ENCODE measurements around the gene TMBIM1. TPM values are rescaled to one million over a fixed set of nuclear protein-coding genes. Genes with fewer than 3 reads are reported as not detected.

TMBIM1 gene, protein sequence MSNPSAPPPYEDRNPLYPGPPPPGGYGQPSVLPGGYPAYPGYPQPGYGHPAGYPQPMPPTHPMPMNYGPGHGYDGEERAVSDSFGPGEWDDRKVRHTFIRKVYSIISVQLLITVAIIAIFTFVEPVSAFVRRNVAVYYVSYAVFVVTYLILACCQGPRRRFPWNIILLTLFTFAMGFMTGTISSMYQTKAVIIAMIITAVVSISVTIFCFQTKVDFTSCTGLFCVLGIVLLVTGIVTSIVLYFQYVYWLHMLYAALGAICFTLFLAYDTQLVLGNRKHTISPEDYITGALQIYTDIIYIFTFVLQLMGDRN
- total RNA-seq, result 125 and 138 TPM in 2 replicates

DNA sequence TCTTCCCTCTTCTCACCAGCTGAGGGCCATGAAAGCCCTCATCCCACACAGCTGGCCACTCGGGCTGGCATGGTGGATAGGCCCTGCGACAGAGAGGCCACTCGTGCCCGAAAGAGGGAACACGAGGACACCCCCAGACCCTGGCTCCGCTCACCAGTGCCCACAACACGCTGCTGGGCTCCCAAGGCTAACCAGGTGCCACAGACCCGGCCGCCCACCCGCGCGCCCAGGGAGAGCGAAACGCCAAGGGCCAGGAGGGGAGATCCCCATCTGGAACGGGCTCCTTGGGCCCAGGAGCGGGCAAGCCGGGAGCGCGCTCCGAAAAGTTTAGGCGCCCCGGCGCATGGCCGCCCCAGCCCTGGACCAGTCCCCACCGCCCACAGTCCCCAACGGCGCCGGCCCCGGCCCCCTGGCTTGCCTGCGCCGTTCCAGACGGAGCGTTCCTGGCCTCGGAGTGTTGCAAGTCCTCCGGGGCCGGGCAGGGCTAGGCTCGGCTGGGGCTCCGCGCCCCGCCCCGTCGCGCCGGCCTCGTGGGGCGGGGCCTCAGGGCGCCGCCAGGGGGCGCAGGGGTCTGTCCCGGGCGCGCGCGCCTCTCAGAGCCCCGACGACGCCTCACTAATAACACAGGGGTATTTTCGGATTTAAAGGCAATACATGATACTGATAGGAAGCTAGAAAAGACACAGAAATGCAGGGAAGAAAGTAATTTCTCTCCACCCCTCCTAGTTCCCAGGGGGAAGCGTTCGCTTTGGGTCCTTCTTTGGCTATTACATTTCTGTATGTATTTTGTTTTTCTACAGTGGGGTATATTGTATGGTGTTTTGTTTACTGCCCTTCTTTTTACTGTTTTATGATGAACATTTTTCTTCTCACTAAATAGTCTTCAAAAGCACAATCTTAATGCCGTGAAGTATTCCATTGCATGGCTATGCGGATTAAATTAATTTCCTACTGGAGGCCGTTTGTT is at the start of gene TMBIM1:
Gene TMBIM1, minus strand, starts transcription at position 456 of the 967 bp plus-strand sequence. CDS start 10,362 bp downstream, outside the sequence.

DNA sequence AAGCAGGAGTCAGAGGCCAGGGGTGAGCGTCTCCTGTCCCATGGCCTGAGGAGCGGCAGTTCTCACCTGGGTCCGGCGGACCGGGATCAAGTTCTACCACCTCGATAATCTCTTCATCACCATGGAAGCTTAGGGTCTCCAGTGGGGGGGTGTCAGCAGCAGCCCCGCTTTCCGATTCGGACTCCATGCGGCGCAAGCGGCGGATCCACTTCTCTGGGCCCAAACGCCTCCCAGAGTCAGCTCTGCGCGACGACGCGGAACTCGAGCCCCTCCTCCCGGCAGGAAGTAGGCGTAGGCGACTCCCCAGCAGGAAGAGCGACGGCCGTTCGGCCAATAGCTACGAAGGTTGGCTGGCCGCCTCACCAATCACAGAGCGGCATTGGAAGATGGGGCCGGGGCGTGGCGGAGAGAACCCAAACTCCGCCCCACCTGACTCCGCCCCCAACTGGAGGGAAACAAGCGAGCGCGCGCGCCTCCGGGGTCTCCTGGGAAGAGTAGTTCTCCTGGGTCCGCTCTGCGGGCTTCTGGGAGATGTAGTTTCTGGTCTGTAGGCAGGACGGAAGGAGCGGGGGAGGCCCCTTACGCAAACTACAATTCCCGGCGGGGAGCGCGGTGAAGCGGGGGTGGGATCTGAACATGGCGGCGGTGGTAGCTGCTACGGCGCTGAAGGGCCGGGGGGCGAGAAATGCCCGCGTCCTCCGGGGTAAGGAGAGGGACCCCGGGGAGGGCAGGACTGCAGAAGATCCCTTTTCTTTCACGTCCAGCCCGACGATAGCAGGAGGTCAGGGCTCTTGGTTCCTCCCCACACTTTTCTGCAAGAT is 22.2 kb downstream of the TMBIM1 start, which contains the start of the genes AAMP and PNKD:
Gene AAMP, minus strand, starts transcription at position 238 of the 821 bp plus-strand sequence. Its CDS starts 51 bp downstream, at position 187.
Gene PNKD, plus strand, starts transcription at position 620 of the 821 bp plus-strand sequence. Its CDS starts 17 bp downstream, at position 637.

DNA sequence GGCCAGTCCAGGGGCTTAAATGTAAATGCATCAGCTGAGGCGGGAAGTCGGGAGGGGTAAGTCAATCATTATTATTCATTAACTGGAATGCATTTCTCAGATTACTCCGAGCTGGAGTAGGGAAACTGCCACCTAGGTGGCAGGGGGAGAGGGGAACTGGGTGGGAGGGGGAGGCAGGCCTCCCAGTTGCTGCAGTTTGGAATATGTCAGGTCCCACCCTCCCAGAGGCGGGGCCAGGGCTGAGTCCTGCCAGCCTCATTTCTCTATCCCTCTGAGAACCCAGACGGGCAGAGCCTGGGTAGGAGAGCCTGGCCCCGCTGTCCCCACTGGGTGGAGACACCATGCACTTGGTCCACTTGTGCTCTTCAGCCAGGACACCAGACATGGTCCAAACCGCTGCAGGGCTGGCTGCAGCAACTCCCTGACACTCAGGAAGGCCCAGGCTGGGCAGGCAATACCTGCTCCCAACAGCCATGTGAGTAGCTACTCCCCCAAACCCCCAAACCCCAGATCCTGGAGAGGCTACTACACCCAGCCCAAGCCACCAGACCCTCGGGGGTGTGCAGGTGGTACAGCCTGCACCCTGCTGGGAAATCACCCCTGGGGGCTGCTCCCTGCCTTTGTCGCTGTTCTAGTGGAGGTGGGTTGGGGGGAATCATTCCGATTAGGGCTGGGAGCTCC is 31.4 kb downstream of the TMBIM1 start, which contains the start of gene GPBAR1:
Gene GPBAR1, plus strand, starts transcription at position 274 of the 681 bp plus-strand sequence. CDS start 1,710 bp downstream, outside the sequence.

Small RNAs within 50 kb of the gene (small RNA-seq; reads per million reads assigned to genes)
- not detected for gene MIR6810

Other genes with a start within 250 kb of the TMBIM1 start
- not detected in 2 replicates for gene RUFY4, start 223.2 kb downstream of the TMBIM1 start, total RNA-seq
- gene CXCR2, start 166.5 kb downstream of the TMBIM1 start, total RNA-seq, result not detected in 2 replicates
- gene CXCR1, start 125.5 kb downstream of the TMBIM1 start, total RNA-seq, result not detected in 2 replicates
- gene ARPC2, start 75.3 kb downstream of the TMBIM1 start, total RNA-seq, result 299 and 362 TPM in 2 replicates
- gene GPBAR1, start 31.5 kb downstream of the TMBIM1 start, total RNA-seq, result 0.20 TPM in 1 of 2 replicates, not detected in the other
- gene AAMP, start 22.4 kb downstream of the TMBIM1 start, total RNA-seq, result 108 and 115 TPM in 2 replicates
- gene PNKD, start 22.0 kb downstream of the TMBIM1 start, total RNA-seq, result 17.8 and 28.3 TPM in 2 replicates
- not detected in 2 replicates for gene CATIP, start 64.4 kb upstream of the TMBIM1 start, total RNA-seq
- gene SLC11A1, start 89.8 kb upstream of the TMBIM1 start, total RNA-seq, result under 0.01 and 0.20 TPM in 2 replicates
- 46.7 and 54.5 TPM in 2 replicates for gene CTDSP1, start 107.4 kb upstream of the TMBIM1 start, total RNA-seq
- gene VIL1, start 126.6 kb upstream of the TMBIM1 start, total RNA-seq, result under 0.01 TPM in 1 of 2 replicates, not detected in the other